ENCODE results near the gene CSH2. TPM values are rescaled to one million over a fixed set of nuclear protein-coding genes. Genes with fewer than 3 reads are reported as not detected.

The CSH2 gene
- total and polyA plus RNA-seq, 2 of the 13 experiments (the other 11 are each of a cell fraction or from before 2014, with no cell fraction given) = not detected

- TF ChIP-seq, protein P1, sequence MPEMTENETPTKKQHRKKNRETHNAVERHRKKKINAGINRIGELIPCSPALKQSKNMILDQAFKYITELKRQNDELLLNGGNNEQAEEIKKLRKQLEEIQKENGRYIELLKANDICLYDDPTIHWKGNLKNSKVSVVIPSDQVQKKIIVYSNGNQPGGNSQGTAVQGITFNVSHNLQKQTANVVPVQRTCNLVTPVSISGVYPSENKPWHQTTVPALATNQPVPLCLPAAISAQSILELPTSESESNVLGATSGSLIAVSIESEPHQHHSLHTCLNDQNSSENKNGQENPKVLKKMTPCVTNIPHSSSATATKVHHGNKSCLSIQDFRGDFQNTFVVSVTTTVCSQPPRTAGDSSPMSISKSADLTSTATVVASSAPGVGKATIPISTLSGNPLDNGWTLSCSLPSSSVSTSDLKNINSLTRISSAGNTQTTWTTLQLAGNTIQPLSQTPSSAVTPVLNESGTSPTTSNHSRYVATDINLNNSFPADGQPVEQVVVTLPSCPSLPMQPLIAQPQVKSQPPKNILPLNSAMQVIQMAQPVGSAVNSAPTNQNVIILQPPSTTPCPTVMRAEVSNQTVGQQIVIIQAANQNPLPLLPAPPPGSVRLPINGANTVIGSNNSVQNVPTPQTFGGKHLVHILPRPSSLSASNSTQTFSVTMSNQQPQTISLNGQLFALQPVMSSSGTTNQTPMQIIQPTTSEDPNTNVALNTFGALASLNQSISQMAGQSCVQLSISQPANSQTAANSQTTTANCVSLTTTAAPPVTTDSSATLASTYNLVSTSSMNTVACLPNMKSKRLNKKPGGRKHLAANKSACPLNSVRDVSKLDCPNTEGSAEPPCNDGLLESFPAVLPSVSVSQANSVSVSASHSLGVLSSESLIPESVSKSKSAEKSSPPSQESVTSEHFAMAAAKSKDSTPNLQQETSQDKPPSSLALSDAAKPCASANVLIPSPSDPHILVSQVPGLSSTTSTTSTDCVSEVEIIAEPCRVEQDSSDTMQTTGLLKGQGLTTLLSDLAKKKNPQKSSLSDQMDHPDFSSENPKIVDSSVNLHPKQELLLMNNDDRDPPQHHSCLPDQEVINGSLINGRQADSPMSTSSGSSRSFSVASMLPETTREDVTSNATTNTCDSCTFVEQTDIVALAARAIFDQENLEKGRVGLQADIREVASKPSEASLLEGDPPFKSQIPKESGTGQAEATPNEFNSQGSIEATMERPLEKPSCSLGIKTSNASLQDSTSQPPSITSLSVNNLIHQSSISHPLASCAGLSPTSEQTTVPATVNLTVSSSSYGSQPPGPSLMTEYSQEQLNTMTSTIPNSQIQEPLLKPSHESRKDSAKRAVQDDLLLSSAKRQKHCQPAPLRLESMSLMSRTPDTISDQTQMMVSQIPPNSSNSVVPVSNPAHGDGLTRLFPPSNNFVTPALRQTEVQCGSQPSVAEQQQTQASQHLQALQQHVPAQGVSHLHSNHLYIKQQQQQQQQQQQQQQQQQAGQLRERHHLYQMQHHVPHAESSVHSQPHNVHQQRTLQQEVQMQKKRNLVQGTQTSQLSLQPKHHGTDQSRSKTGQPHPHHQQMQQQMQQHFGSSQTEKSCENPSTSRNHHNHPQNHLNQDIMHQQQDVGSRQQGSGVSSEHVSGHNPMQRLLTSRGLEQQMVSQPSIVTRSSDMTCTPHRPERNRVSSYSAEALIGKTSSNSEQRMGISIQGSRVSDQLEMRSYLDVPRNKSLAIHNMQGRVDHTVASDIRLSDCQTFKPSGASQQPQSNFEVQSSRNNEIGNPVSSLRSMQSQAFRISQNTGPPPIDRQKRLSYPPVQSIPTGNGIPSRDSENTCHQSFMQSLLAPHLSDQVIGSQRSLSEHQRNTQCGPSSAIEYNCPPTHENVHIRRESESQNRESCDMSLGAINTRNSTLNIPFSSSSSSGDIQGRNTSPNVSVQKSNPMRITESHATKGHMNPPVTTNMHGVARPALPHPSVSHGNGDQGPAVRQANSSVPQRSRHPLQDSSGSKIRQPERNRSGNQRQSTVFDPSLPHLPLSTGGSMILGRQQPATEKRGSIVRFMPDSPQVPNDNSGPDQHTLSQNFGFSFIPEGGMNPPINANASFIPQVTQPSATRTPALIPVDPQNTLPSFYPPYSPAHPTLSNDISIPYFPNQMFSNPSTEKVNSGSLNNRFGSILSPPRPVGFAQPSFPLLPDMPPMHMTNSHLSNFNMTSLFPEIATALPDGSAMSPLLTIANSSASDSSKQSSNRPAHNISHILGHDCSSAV (CRISPR knock-in tag; IDR thresholded peaks at IDR 0.05; ENCODE audit: borderline replicate concordance) = no peak
- TF ChIP-seq CENPT (CRISPR knock-in tag; IDR thresholded peaks at IDR 0.05; ENCODE audit: low read depth) (no peak), RFX1 (IDR thresholded peaks at IDR 0.05) (no peak), ZBTB49 (CRISPR knock-in tag; IDR thresholded peaks at IDR 0.05; ENCODE audit: borderline replicate concordance) (no peak), ZNF362 (CRISPR knock-in tag; IDR thresholded peaks at IDR 0.05; ENCODE audit: borderline replicate concordance) (no peak), DMTF1 (CRISPR knock-in tag; IDR thresholded peaks at IDR 0.05) (no peak), CBX2 (IDR thresholded peaks at IDR 0.05; ENCODE audit: low read depth, low read length) (no peak), CBX2 (CRISPR knock-in tag; IDR thresholded peaks at IDR 0.05; ENCODE audit: low read depth) (no peak), ZNF136 (CRISPR knock-in tag; IDR thresholded peaks at IDR 0.05; ENCODE audit: low read depth) (no peak), MNT (IDR thresholded peaks at IDR 0.05) (no peak), HMG20B (CRISPR knock-in tag; conservative IDR thresholded peaks at IDR 0.05) (no peak), HNRNPL (IDR thresholded peaks at IDR 0.05; ENCODE audit: low read depth, low read length) (no peak), ZNF644 (CRISPR knock-in tag; IDR thresholded peaks at IDR 0.05; ENCODE audit: low read depth) (no peak), PAF1 (CRISPR knock-in tag; IDR thresholded peaks at IDR 0.05) (no peak)
These were observed 45.7 kb downstream of the CSH2 start (continued) for GRCh38 chr17:63827801-63828221.
